Fibroblast of skin of back (primary cell): Measurements from ENCODE around the gene ARHGAP28.
"Not testable (repeated sequence)": the region's sequence is repeated elsewhere in the genome, so short reads cannot be mapped to it uniquely, and the experiment has no call there.

ENCODE experiments used
- DNase-seq: peaks from one replicate; pipeline ENCODE4 v3.0.0-alpha.2; 2013

Gene ARHGAP28

DNA sequence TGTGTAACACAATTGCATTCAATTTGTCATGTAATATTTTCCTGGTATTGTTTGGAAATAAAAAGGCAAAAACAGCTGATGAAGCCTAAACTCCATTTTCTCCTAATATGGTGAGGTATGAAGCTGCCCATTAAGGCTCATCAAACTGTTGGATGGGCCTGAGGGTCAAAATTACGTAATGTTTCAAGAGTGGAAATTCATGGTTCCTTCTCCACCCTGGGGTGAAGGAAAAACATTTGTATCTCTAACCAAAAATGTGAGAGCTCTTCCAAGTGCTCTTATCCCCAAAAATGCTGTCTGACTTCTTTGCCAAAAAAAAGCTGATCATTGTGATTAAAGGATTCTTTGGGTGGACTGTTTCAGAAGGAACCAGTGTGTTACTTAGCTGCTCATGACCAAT is 91.8 kb downstream of the ARHGAP28 start:
- DNase-seq = peak; percentile 20

- DNase-seq = not testable (repeated sequence)
Measured at GRCh38 chr18:6827161-6827560, 97.6 kb downstream of the ARHGAP28 start.

- DNase-seq = not testable (repeated sequence)
Measured at GRCh38 chr18:6827566-6827965, 98.0 kb downstream of the ARHGAP28 start.

- no peak for DNase-seq
Measured at GRCh38 chr18:6830916-6831315, 101.4 kb downstream of the ARHGAP28 start.

DNA sequence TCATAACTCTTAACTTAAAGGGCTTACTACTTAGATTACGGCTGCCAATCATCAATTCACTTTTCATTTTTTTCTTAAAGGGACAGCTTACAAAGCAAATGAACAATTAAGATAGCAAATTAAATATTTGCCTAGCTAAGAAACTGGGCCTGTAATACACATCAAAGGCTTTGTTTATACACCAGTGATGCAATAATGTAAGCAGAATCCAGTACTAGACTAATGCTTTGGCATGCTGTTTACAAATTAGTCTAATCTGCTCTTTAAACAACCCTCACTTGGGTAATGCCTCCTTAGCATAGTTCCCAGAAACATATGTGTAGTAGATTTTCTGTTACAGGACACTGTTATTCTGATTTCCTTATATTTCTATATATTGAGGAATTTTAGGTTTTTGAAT is 105.8 kb downstream of the ARHGAP28 start:
- no peak for DNase-seq

DNA sequence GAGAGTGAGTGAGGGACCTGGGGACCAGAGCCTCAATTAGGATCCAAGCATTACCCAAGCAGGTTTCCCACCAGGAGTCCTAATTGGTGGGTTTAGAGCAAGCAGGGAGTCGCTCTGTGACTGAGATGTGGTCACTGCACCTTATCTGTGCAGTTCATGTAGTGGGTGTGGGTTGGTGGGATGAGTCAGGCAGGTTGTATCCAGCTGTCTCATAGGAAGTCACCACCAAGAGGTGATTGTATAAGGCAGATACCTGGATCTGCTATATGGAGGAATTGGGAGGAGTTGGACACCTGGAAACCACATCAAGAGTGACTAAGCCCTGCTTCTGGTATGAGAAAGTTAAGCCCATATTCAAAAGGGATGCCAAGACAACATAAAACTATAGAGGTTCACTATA is 106.8 kb downstream of the ARHGAP28 start:
- DNase-seq = no peak

DNA sequence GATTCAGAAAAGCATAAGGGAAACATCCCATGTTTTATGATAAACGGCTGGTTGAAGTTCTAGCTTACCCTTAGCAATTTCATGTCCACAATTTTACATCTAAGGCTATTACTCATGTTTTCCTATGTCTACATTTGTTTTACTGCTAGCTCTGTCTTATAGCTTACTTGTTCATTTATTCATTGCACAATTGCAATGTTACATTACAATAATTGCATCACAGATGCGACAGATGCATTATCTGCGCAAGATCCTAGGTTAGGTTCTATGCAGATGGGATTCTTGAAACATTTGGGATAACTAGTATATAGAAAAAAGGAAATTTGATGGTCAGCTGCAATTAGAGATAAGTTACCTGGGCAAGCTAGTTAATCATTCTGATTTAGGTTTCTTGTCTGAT is 108.4 kb downstream of the ARHGAP28 start:
- no peak for DNase-seq

DNA sequence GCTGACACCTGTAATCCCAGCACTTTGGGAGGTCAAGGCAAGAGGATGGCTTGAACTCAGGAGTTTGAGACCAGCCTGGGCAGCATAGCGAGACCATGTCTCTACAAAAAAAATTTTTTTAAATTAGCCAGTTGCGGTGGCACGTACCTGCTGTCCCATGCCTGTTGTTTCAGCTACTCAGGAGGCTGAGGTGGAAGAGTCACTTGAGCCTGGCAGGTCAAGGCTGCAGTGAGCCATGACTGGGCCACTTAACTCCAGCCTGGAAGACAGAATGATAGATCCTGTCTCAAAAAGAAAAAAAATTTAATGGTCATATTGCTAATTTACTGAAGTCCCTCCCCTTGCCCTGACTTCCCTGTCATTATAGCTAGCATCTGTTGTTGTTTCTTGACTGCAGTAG is 112.6 kb downstream of the ARHGAP28 start:
- DNase-seq = no peak

DNA sequence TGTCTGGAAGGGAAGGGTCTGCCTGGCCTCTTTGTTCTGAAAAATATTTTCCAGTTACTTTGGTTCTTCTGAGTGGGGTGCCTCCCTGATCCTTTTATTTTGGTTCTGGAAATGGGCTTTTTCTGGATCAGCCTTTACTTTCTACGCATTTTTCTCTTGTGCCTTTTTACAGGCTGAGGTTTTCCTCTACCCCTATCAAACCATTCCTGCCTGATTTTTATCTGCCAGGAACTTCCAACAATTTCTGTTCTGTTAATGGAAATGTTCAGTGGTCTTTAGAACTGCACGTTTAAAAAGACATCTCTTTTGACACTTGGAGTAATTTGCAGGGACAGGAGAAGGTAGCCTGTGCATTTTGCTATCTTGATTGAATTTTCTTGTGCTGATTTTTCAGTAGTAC is 113.8 kb downstream of the ARHGAP28 start:
- no peak for DNase-seq

DNA sequence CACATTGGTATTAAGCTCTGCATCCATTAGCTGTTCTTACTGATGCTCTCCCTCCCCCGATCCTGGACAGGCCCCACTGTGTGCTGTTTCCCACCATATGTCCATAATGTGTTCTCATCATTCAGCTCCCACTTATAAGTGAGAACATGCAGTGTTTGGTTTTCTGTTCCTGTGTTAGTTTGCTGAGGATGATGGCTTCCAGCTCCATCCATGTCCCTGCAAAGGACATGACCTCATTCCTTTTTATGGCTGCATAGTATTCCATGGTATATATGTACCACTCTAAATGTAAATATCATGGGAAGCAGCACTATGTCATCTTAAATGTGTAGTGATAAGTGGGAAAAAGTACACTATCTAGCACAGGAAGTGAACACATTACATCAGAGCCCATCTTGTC is 116.0 kb downstream of the ARHGAP28 start:
- DNase-seq = not testable (repeated sequence)

- DNase-seq = no peak
Measured at GRCh38 chr18:6850396-6850795, 120.9 kb downstream of the ARHGAP28 start.

DNA sequence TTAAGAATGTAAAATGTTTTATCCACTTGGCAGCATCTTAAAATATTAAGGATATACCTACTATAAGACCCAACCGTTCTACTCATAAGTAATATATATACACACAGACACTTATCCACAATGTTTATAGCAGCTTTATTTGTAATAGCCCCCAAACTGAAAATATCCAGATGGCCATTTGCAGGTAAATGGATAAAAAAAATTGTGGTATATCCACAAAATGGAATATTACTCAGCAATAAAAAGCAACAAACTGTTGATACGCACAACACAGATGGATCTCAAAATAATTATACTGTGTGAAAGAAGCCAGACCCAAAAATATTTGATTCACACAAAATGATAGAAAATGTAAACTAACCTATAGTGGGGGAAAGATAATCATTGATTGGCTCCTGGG is 122.0 kb downstream of the ARHGAP28 start:
- DNase-seq = no peak

- no peak for DNase-seq
Measured at GRCh38 chr18:6854811-6855210, 125.3 kb downstream of the ARHGAP28 start.

DNA sequence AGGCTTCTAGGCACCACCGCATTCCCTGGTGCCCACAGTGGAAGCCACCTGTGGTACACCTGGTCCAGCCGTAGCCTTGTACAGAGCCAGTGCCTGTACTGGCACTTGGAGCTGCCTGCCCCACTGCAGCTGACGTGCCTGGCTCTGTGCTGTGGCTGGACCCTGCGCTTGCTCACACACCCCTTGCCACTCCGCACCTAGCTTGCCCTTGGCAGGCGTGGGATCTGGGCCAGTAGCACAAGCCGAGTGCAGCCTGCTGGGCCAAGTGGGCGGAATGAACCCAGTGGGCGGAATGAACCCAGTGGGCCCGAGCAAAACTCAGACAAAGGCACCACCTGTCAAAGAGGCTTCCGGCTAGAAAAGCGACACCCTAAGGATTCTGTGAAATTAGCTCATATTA is 126.3 kb downstream of the ARHGAP28 start:
- DNase-seq = no peak

DNA sequence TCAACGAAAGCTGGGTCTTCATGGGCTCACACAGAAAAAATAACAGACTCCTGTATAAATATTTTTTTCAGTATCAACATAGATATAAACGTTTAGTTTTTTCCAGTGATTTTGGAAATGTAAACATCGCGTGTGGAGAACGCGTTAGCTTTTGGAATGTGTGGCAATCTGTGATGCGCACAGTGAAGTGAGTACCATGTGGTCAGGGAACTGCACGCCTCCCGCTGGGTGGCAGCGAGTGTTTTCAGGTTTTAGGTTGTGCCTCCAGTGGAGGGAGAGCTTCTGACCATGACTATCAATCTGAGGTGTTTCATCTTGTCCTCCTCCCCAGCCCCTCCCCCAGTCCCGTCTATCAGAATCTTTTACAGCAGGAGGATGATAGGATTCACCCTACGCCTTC is 127.8 kb downstream of the ARHGAP28 start:
- DNase-seq = no peak

DNA sequence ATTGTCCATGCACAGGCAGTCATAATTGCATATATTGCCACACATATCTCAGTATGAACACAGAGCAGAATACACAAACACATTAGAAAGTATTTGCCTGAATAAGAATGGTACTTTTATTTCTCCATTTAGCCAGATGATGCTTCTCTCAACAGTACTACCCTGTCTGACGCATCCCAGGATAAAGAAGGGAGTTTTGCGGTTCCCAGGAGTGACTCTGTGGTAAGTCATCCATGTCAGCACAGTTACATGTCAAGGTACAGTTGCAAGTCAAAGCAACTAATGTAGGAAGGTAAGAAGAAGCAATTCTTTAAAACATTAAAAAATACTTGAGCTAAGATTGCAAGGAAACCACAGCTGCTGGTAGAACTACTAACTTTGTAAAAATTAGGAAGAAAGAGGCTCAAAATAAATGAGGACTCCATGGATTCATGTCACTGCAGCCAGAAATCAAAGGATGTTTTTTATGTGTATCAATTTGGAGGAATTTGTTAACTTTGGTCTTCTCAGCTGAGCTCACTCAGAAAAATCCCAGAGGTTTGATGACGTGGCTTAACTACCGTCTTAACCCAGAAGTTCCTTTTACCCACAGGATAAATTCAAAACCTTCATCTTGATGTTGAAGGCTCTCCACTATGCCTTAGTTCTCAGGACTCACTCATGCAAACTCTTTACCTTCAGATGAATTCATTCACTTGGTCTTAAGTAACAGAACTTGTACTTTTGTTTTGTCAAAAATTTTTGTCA is 130.3 kb downstream of the ARHGAP28 start:
- no peak for DNase-seq

GRCh38 chr18:6860804-6861448 is 131.4 kb downstream of the ARHGAP28 start:
- no peak for DNase-seq

DNA sequence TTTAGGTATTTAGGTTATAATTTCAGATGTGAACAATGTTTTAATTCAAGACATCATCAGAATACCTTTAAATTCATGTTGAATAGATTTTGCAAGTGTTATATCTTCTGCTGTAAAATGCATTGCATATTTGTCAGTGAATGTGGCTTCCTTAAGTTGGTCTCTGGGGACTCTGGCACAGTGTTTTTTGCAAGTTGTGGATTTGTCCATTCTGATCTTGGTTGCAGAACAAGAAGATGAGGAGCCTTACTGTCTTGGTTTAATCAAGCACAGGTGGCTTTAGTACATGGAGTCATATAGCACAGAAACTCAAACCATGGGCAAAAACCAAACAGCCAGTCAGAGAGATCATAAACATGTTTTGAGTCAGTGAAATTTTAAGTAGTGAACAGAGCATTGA is 135.7 kb downstream of the ARHGAP28 start:
- peak; percentile 32 for DNase-seq

- DNase-seq = no peak
Measured at GRCh38 chr18:6866552-6867085, 137.1 kb downstream of the ARHGAP28 start.

- no peak for DNase-seq
Measured at GRCh38 chr18:6868033-6868432, 138.5 kb downstream of the ARHGAP28 start.

GRCh38 chr18:6871566-6871965 is 142.1 kb downstream of the ARHGAP28 start:
- no peak for DNase-seq

DNA sequence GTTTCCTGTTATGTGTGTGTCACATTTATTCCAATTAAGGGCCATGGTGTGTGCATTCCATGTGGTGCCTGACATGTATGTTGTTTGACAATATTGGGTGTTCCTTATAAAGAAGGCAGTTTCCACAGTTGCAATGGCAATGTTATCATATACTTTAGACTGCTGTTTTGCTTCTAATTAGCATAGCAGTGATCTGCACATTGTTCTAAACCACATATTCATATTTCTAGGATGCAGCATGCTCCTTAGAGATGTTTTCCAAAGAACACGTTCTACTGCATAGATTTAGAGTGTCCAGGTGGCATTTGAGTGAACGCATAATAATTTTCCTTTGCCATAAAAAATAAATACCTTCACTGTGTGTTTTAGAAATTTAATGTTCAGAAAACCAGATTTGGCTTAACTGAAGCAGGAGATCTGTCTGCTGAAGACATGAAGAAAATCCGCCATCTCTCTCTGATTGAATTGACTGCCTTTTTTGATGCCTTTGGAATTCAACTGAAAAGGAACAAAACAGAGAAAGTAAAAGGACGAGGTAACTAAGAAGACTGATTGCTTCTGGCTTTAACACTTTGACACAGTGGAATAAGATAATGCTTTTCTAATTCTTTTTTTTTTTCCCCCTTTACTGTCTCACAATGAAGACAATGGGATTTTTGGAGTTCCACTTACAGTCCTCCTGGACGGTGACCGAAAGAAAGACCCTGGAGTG is 143.7 kb downstream of the ARHGAP28 start:
- no peak for DNase-seq

- DNase-seq = no peak
Measured at GRCh38 chr18:6874315-6874714, 144.8 kb downstream of the ARHGAP28 start.

DNA sequence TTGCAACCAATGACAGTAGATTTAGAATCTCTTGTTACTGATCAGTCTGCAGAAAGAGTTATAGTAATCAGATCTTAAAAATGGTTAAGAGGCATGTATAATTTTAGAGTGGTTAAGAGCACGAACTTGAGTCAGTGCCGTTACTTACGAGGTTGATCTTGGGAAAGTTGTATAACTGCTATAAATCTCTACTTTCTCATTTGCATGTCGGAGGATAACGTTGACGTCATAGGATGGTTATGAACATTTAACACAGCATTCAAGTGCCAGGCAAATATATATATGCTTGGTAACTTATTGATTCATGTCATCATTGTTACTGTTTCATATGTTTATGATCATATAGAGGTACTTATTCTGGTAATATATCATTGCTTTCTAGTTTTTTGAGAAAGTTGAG is 146.2 kb downstream of the ARHGAP28 start:
- DNase-seq = no peak
